HepG2 (cell line): ENCODE measurements around the gene TF. TPM values are rescaled to one million over a fixed set of nuclear protein-coding genes. Genes with fewer than 3 reads are reported as not detected.

ENCODE experiments used
- BCLAF1 ChIP-seq: fragments of 450-650 bp; IDR thresholded peaks from 2 replicates; pipeline ENCODE4 v1.6.1; 2017; ENCODE audit warnings: mild to moderate bottlenecking
- CBX5 ChIP-seq: sonication (generic); formaldehyde crosslinking; IDR thresholded peaks from 2 replicates; pipeline ENCODE4 v1.4.0; 2020; ENCODE audit warnings: missing genetic modification reagents, borderline replicate concordance
- HOXA3 ChIP-seq: sonication (generic); formaldehyde crosslinking; IDR thresholded peaks from 2 replicates; pipeline ENCODE4 v1.5.0; 2020; ENCODE audit warnings: missing genetic modification reagents
- HOXA5 ChIP-seq: sonication (generic); formaldehyde crosslinking; IDR thresholded peaks from 2 replicates; pipeline ENCODE4 v1.4.0; 2020; ENCODE audit warnings: missing genetic modification reagents
- KLF15 ChIP-seq: sonication (generic); formaldehyde crosslinking; IDR thresholded peaks from 2 replicates; pipeline ENCODE4 v1.8.1; 2023; ENCODE audit warnings: borderline replicate concordance, mild to moderate bottlenecking, inconsistent platforms, missing genetic modification reagents, mixed read lengths
- MEIS2 ChIP-seq: sonication (generic); formaldehyde crosslinking; IDR thresholded peaks from 2 replicates; pipeline ENCODE4 v1.9.0; 2021; ENCODE audit warnings: mild to moderate bottlenecking, missing genetic modification reagents
- MYC ChIP-seq: sonication (generic); formaldehyde crosslinking; IDR thresholded peaks from 2 replicates; pipeline ENCODE4 v1.9.0; 2021; ENCODE audit warnings: missing genetic modification reagents, borderline replicate concordance
- SALL1 ChIP-seq: sonication (generic); formaldehyde crosslinking; IDR thresholded peaks from 2 replicates; pipeline ENCODE4 v1.8.0; 2022; ENCODE audit warnings: mild to moderate bottlenecking, missing genetic modification reagents
- SNRNP70 ChIP-seq: fragments of 200-400 bp; formaldehyde crosslinking; IDR thresholded peaks from 2 replicates; pipeline ENCODE4 v1.6.1; 2017; ENCODE audit warnings: mild to moderate bottlenecking, low read depth, low read length, moderate library complexity
- ZHX1 ChIP-seq: sonication (generic); formaldehyde crosslinking; IDR thresholded peaks from 2 replicates; pipeline ENCODE4 v1.8.1; 2022; ENCODE audit warnings: low read depth, mild to moderate bottlenecking, missing genetic modification reagents
- ZKSCAN5 ChIP-seq: sonication (generic); formaldehyde crosslinking; IDR thresholded peaks from 2 replicates; pipeline ENCODE4 v1.5.1; 2020; ENCODE audit warnings: mild to moderate bottlenecking, missing genetic modification reagents
- ZNF296 ChIP-seq: sonication (generic); formaldehyde crosslinking; conservative IDR thresholded peaks from 2 replicates; pipeline ENCODE4 v1.5.0; 2020; ENCODE audit warnings: mild to moderate bottlenecking, missing genetic modification reagents
- ZNF337 ChIP-seq: sonication (generic); formaldehyde crosslinking; IDR thresholded peaks from 2 replicates; pipeline ENCODE4 v1.5.1; 2020; ENCODE audit warnings: missing genetic modification reagents, low read depth, mild to moderate bottlenecking, borderline replicate concordance
- ZNF501 ChIP-seq: sonication (generic); formaldehyde crosslinking; IDR thresholded peaks from 2 replicates; pipeline ENCODE4 v1.5.1; 2020; ENCODE audit warnings: mild to moderate bottlenecking, moderate library complexity, missing genetic modification reagents
- ZNF773 ChIP-seq: sonication (generic); formaldehyde crosslinking; IDR thresholded peaks from 2 replicates; pipeline ENCODE4 v1.4.0; 2020; ENCODE audit warnings: missing genetic modification reagents, borderline replicate concordance
- polyA plus RNA-seq, 8 experiments: library from polyadenylated mRNA; depleted of rRNA in 3 of 8; stranded (reverse) in 7 of 8; unstranded in 1 of 8; fragments of >200 nt; fragmentation: Illumina TruSeq in 4 of 8; extraction: Trizol in 4 of 8; gene quantifications; 2 replicates each; pipeline versions ENCODE4 v1.2.1 to v1.2.3, GENCODE V29; 2011 to 2016; ENCODE audit warnings: low read depth in 4 of 8, missing spikeins in 1 of 8, mixed read lengths in 1 of 8; ENCODE audit not compliant: insufficient read depth in 1 of 8
- total RNA-seq, 5 experiments: library from RNA; depleted of rRNA; stranded (reverse); fragments of >200 nt; fragmentation: Illumina TruSeq; extraction: Trizol; gene quantifications; 2 replicates each; pipeline ENCODE4 v1.2.3, GENCODE V29; 2016; ENCODE audit warnings: low read depth in 1 of 5
- TF ChIP-seq, protein P1 (sequence below), 2 experiments: sonication (generic) in 1 of 2; formaldehyde crosslinking in 1 of 2; IDR thresholded peaks; 2 replicates each; pipeline versions ENCODE4 v1.4.0 to v1.6.1; 2018 to 2020; ENCODE audit warnings: missing genetic modification reagents in 2 of 2, borderline replicate concordance in 1 of 2, low read depth in 1 of 2, mild to moderate bottlenecking in 1 of 2, missing biosample characterization in 1 of 2
- TF ChIP-seq, protein P2 (sequence below): sonication (generic); formaldehyde crosslinking; IDR thresholded peaks from 2 replicates; pipeline ENCODE4 v1.5.0; 2020; ENCODE audit warnings: missing genetic modification reagents
- TF ChIP-seq, protein P3 (sequence below): sonication (generic); formaldehyde crosslinking; IDR thresholded peaks from 2 replicates; pipeline ENCODE4 v1.4.0; 2020; ENCODE audit warnings: mild to moderate bottlenecking, missing genetic modification reagents

The TF gene
- total and polyA plus RNA-seq, 2 of the 13 experiments (the other 11 are each of a cell fraction or from before 2014, with no cell fraction given), result 10,074 to 11,821 TPM

GRCh38 chr3:133745981-133746711, at the start of gene TF (continued):
- TF ChIP-seq ZNF296 (CRISPR knock-in tag), result no peak
- TF ChIP-seq, protein P1, sequence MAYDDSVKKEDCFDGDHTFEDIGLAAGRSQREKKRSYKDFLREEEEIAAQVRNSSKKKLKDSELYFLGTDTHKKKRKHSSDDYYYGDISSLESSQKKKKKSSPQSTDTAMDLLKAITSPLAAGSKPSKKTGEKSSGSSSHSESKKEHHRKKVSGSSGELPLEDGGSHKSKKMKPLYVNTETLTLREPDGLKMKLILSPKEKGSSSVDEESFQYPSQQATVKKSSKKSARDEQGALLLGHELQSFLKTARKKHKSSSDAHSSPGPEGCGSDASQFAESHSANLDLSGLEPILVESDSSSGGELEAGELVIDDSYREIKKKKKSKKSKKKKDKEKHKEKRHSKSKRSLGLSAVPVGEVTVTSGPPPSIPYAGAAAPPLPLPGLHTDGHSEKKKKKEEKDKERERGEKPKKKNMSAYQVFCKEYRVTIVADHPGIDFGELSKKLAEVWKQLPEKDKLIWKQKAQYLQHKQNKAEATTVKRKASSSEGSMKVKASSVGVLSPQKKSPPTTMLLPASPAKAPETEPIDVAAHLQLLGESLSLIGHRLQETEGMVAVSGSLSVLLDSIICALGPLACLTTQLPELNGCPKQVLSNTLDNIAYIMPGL (CRISPR knock-in tag; IDR thresholded peaks at IDR 0.05; ENCODE audit: borderline replicate concordance in 1 of 2, low read depth in 1 of 2), result peak; percentile 86 to 87
- peak; percentile 82; the same call in 1 of the 2 replicates for TF ChIP-seq MYC (CRISPR knock-in tag)
- no peak for TF ChIP-seq ZNF773 (CRISPR knock-in tag)
- TF ChIP-seq SALL1 (CRISPR knock-in tag), result peak; percentile 99
- no peak; the same call in 1 of the 2 replicates for TF ChIP-seq KLF15 (CRISPR knock-in tag)
- TF ChIP-seq HOXA5 (CRISPR knock-in tag), result peak; percentile 75; the same call in 1 of the 2 replicates
- TF ChIP-seq, protein P2, sequence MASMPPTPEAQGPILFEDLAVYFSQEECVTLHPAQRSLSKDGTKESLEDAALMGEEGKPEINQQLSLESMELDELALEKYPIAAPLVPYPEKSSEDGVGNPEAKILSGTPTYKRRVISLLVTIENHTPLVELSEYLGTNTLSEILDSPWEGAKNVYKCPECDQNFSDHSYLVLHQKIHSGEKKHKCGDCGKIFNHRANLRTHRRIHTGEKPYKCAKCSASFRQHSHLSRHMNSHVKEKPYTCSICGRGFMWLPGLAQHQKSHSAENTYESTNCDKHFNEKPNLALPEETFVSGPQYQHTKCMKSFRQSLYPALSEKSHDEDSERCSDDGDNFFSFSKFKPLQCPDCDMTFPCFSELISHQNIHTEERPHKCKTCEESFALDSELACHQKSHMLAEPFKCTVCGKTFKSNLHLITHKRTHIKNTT (CRISPR knock-in tag), result no peak
- no peak for TF ChIP-seq ZNF501 (CRISPR knock-in tag)
- TF ChIP-seq HOXA3, result peak; percentile 93
- peak; percentile 96 for TF ChIP-seq ZNF337 (CRISPR knock-in tag)
- peak; percentile 94; the same call in 1 of the 2 replicates for TF ChIP-seq CBX5 (CRISPR knock-in tag)
- peak; percentile 80; the same call in 1 of the 2 replicates for TF ChIP-seq MEIS2 (CRISPR knock-in tag)
- no peak for TF ChIP-seq ZKSCAN5 (CRISPR knock-in tag)
- TF ChIP-seq ZHX1 (CRISPR knock-in tag), result peak; percentile 87
- no peak for TF ChIP-seq BCLAF1
- no peak for TF ChIP-seq SNRNP70
- TF ChIP-seq, protein P3, sequence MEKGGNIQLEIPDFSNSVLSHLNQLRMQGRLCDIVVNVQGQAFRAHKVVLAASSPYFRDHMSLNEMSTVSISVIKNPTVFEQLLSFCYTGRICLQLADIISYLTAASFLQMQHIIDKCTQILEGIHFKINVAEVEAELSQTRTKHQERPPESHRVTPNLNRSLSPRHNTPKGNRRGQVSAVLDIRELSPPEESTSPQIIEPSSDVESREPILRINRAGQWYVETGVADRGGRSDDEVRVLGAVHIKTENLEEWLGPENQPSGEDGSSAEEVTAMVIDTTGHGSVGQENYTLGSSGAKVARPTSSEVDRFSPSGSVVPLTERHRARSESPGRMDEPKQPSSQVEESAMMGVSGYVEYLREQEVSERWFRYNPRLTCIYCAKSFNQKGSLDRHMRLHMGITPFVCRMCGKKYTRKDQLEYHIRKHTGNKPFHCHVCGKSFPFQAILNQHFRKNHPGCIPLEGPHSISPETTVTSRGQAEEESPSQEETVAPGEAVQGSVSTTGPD (CRISPR knock-in tag), result 0 out of 2 replicates have a peak, but pooled peaks have one; percentile 67
